HepG2 (cell line): ENCODE measurements around the gene RNF38. TPM values are rescaled to one million over a fixed set of nuclear protein-coding genes. Genes with fewer than 3 reads are reported as not detected.

ENCODE experiments used
- ATAC-seq: fragments of 200-7000 bp; cut with Tn5 transposase; 3 replicates; pipeline ENCODE4 v1.9.1; 2020; ENCODE audit warnings: mild to moderate bottlenecking, moderate library complexity
- BruUV-seq: library from RNA; stranded (reverse); fragments of 400-500 nt; replicated peaks from 2 replicates; lab custom pipeline; 2021; lab: Mats Ljungman, UMichigan
- CTCF ChIA-PET: fragments of 300-600 bp; formaldehyde crosslinking; extraction: SDS; loops from one replicate; lab custom pipeline; 2021; ENCODE audit warnings: low total read pairs, inconsistent platforms, low intra/inter-chr PET ratio; lab: Yijun Ruan, JAX
- POLR2A ChIA-PET: fragments of 350-600 bp; sonication (Branson Sonifier 250); formaldehyde crosslinking; loops from one replicate; lab custom pipeline; 2020; ENCODE audit warnings: antibody characterized with exemption, inconsistent platforms; lab: Yijun Ruan, JAX
- DNase-seq: peaks from one replicate; pipeline ENCODE4 v3.0.0-alpha.2; 2015; ENCODE audit warnings: low spot score
- FAIRE-seq: peaks from 3 replicates; lab custom pipeline; 2011; peaks lifted over from hg19 to GRCh38; lab: Jason Lieb, UNC
- H2AFZ ChIP-seq: one replicate; pipeline ENCODE4 v1.6.1; 2011; ENCODE audit warnings: low read length, inconsistent platforms
- H3K27ac ChIP-seq: fragments of 300-600 bp; 3 replicates; pipeline ENCODE4 v1.8.0; 2011; ENCODE audit warnings: mixed run types, mild to moderate bottlenecking, mixed read lengths, low read length, inconsistent platforms; ENCODE audit not compliant: insufficient read depth; ENCODE audit errors: extremely low read length
- H3K27me3 ChIP-seq, 2 experiments: fragments of 200-600 bp in 1 of 2; 2 replicates in 1 of 2; 3 replicates in 1 of 2; pipeline versions ENCODE4 v1.6.0 to v1.8.0; 2011; ENCODE audit warnings: low read length in 2 of 2, mild to moderate bottlenecking in 2 of 2, moderate library complexity in 2 of 2, inconsistent platforms in 1 of 2; ENCODE audit not compliant: insufficient read depth in 2 of 2, control insufficient read depth in 1 of 2
- H3K36me3 ChIP-seq, 2 experiments: fragments of 200-600 bp in 1 of 2; replicated peaks in 1 of 2; 2 replicates in 1 of 2; 3 replicates in 1 of 2; pipeline versions ENCODE4 v1.5.1 to v1.8.0; 2011; ENCODE audit warnings: low read length in 2 of 2, inconsistent platforms in 1 of 2; ENCODE audit not compliant: insufficient read depth in 2 of 2, control insufficient read depth in 1 of 2
- H3K4me1 ChIP-seq: 2 replicates; pipeline ENCODE4 v1.5.1; 2012; ENCODE audit warnings: low read length, inconsistent platforms; ENCODE audit not compliant: insufficient read depth
- H3K4me2 ChIP-seq: 2 replicates; pipeline ENCODE4 v1.6.0; 2011; ENCODE audit warnings: low read depth, low read length, inconsistent platforms
- H3K4me3 ChIP-seq, 3 experiments: fragments of 200-600 bp in 1 of 3; sonication (generic), shearing (Covaris generic) in 1 of 3; replicated peaks in 1 of 3; 2 replicates each; pipeline ENCODE4 v1.5.1; 2011 to 2016; ENCODE audit warnings: low read length in 3 of 3, inconsistent platforms in 2 of 3, low read depth in 2 of 3, mild to moderate bottlenecking in 2 of 3, control low read depth in 1 of 3, mixed read lengths in 1 of 3; ENCODE audit not compliant: insufficient read depth in 1 of 3
- H3K79me2 ChIP-seq: one replicate; pipeline ENCODE4 v1.6.1; 2011; ENCODE audit warnings: low read length, inconsistent platforms; ENCODE audit not compliant: insufficient read depth
- H3K9ac ChIP-seq: 2 replicates; pipeline ENCODE4 v1.6.0; 2011; ENCODE audit warnings: mild to moderate bottlenecking, low read depth, low read length, inconsistent platforms; ENCODE audit not compliant: insufficient read depth
- H3K9me3 ChIP-seq: 2 replicates; pipeline ENCODE4 v1.5.1; 2012; ENCODE audit warnings: mild to moderate bottlenecking, low read length
- H4K20me1 ChIP-seq: 2 replicates; pipeline ENCODE4 v1.6.0; 2011; ENCODE audit warnings: inconsistent platforms, mild to moderate bottlenecking, low read length, moderate library complexity; ENCODE audit not compliant: insufficient read depth
- ATF6 ChIP-seq: sonication (generic); formaldehyde crosslinking; conservative IDR thresholded peaks from 2 replicates; pipeline ENCODE4 v1.4.0; 2020; ENCODE audit warnings: missing genetic modification reagents
- ATRX ChIP-seq: sonication (generic); formaldehyde crosslinking; IDR thresholded peaks from 2 replicates; pipeline ENCODE4 v1.4.0; 2020; ENCODE audit warnings: missing genetic modification reagents, borderline replicate concordance
- FIP1L1 ChIP-seq: fragments of 200-400 bp; formaldehyde crosslinking; IDR thresholded peaks from 2 replicates; pipeline ENCODE4 v1.6.1; 2018; ENCODE audit warnings: low read depth, mild to moderate bottlenecking, low read length, moderate library complexity, borderline replicate concordance; ENCODE audit not compliant: insufficient read depth
- GFI1 ChIP-seq: sonication (generic); formaldehyde crosslinking; IDR thresholded peaks from 2 replicates; pipeline ENCODE4 v1.5.0; 2020; ENCODE audit warnings: missing genetic modification reagents, mild to moderate bottlenecking, borderline replicate concordance
- HDAC2 ChIP-seq: sonication (generic); formaldehyde crosslinking; IDR thresholded peaks from 2 replicates; pipeline ENCODE4 v1.4.0; 2020; ENCODE audit warnings: missing genetic modification reagents
- PAWR ChIP-seq: sonication (generic); formaldehyde crosslinking; IDR thresholded peaks from 2 replicates; pipeline ENCODE4 v1.4.0; 2020; ENCODE audit warnings: missing genetic modification reagents, mild to moderate bottlenecking, borderline replicate concordance
- SOX13 ChIP-seq, 3 experiments: fragments of 450-650 bp in 1 of 3; sonication (generic) in 1 of 3; formaldehyde crosslinking in 1 of 3; IDR thresholded peaks in 2 of 3; conservative IDR thresholded peaks in 1 of 3; 2 replicates each; pipeline versions ENCODE4 v1.5.0 to v1.6.1; 2016 to 2020; ENCODE audit warnings: antibody characterized with exemption in 1 of 3, mild to moderate bottlenecking in 1 of 3, missing compliant biosample characterization in 1 of 3, missing genetic modification reagents in 1 of 3, moderate library complexity in 1 of 3
- STAT5B ChIP-seq: sonication (generic); formaldehyde crosslinking; IDR thresholded peaks from 2 replicates; pipeline ENCODE4 v1.4.0; 2020; ENCODE audit warnings: missing genetic modification reagents
- ZFP36L2 ChIP-seq: sonication (generic); formaldehyde crosslinking; IDR thresholded peaks from 2 replicates; pipeline ENCODE4 v1.4.0; 2020; ENCODE audit warnings: missing genetic modification reagents
- ZNF768 ChIP-seq: sonication (generic); formaldehyde crosslinking; IDR thresholded peaks from 2 replicates; pipeline ENCODE4 v1.4.0; 2020; ENCODE audit warnings: missing genetic modification reagents
- WGBS: methylation state at CpG from one replicate; pipeline ENCODE4 v1.1.6; 2017; ENCODE audit warnings: low lambda C conversion rate; 5-methylcytosine and 5-hydroxymethylcytosine counted together
- in situ Hi-C: cut with HindIII; loops from 2 replicates; pipeline ENCODE4 v1.10.0; 2017; ENCODE audit warnings: low pct_unique_long_range_greater_than_20kb; ENCODE audit not compliant: extremely low pct_ligation_motif_present
- intact Hi-C: fragments of 100-400 bp; cut with micrococcal nuclease; formaldehyde crosslinking; loops from one replicate; pipeline ENCODE4 v1.10.0; 2022; ENCODE audit not compliant: unreplicated experiment
- polyA plus RNA-seq, 8 experiments: library from polyadenylated mRNA; depleted of rRNA in 3 of 8; stranded (reverse) in 7 of 8; unstranded in 1 of 8; fragments of >200 nt; fragmentation: Illumina TruSeq in 4 of 8; extraction: Trizol in 4 of 8; gene quantifications; 2 replicates each; pipeline versions ENCODE4 v1.2.1 to v1.2.3, GENCODE V29; 2011 to 2016; ENCODE audit warnings: low read depth in 4 of 8, missing spikeins in 1 of 8, mixed read lengths in 1 of 8; ENCODE audit not compliant: insufficient read depth in 1 of 8
- total RNA-seq, 5 experiments: library from RNA; depleted of rRNA; stranded (reverse); fragments of >200 nt; fragmentation: Illumina TruSeq; extraction: Trizol; gene quantifications; 2 replicates each; pipeline ENCODE4 v1.2.3, GENCODE V29; 2016; ENCODE audit warnings: low read depth in 1 of 5

The RNF38 gene
- total and polyA plus RNA-seq, 2 of the 13 experiments (the other 11 are each of a cell fraction or from before 2014, with no cell fraction given), result 9.1 to 32.1 TPM

DNA sequence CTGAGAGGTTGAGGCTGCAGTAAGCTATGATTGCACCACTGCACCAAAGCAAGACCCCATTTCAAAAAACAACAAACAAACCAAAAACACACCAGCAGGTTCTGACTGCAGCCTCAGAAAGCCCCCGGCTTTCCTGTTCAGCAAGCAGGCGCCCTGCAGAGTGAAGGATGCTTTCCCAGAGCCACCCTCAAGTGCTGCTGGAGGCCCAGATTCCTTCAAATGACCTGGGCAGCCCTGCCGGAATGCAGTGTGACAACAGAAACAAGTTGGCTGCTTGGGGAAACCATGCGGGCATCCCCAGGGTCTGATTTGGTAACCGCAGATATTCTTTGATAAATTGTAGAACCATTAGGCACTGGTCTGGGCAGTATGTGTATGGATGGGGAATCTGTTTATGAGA is 106.2 kb downstream of the RNF38 start:
- Histone ChIP-seq H3K4me3 (no peak overlapping the region), H3K36me3 (no peaks in the 10 kb centered on the region), H3K4me1 (peaks cover 14% of the 10 kb centered on the region), H3K79me2 (no peaks in the 10 kb centered on the region), H4K20me1 (no peaks in the 10 kb centered on the region), H3K4me2 (no peak overlapping the region), H3K27me3 (no peaks in the 10 kb centered on the region), H3K9me3 (no peaks in the 10 kb centered on the region), H2AFZ (no peak overlapping the region), H3K27ac (no peak overlapping the region), H3K9ac (no peak overlapping the region)
- in situ Hi-C loops, result no loop called here
- ChIA-PET CTCF (no interaction called here), POLR2A (interaction anchor here (1.8 kb wide), 1 partner anchor 36 kb away, joined by 4 read pairs; the partner anchor contains the start of gene GNE)
- intact Hi-C loops, result no loop called here
- ATAC-seq (no peak), FAIRE-seq (no peak), DNase-seq (no peak)
- 55% methylated on average over 5 of the region's 5 CpGs for WGBS
- TF ChIP-seq ZFP36L2 (CRISPR knock-in tag), result no peak
- no peak for TF ChIP-seq HDAC2 (CRISPR knock-in tag)
- no peak for TF ChIP-seq ATRX
- TF ChIP-seq ATF6 (CRISPR knock-in tag), result no peak
- BruUV-seq, result no TSS peak

DNA sequence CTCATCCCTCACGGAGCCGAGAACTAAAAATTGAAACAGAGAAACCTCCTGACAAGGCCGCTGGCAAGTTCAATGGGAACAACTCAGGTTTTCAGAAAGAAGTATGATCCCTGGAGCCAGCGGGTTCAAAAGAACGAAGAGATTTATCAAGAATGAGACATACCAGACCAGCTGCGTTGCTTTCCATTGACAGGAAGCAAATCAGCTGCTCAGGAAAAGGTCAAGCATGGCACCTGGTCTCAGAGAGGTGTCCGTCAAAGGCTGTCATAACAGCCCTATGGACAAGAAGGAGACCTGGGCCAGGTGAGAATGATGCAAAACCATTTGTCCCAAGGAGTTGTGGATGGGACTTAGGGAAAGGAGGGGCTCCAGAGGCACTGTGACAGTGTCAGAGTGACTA is 106.9 kb downstream of the RNF38 start:
- H4K20me1 ChIP-seq, result no peaks in the 10 kb centered on the region
- H3K4me2 ChIP-seq, result no peak overlapping the region
- H3K4me1 ChIP-seq, result peaks cover 21% of the 10 kb centered on the region
- CTCF ChIA-PET, result no interaction called here
- WGBS, result 85% methylated on average over 7 of the region's 7 CpGs
- H3K36me3 ChIP-seq, result no peaks in the 10 kb centered on the region
- H3K27me3 ChIP-seq, result no peaks in the 10 kb centered on the region
- no peaks in the 10 kb centered on the region for H3K79me2 ChIP-seq
- POLR2A ChIA-PET, result no interaction called here
- H3K9ac ChIP-seq, result no peak overlapping the region
- H3K27ac ChIP-seq, result no peak overlapping the region
- H3K9me3 ChIP-seq, result no peaks in the 10 kb centered on the region
- no peak for FAIRE-seq
- in situ Hi-C loops (no loop called here), intact Hi-C loops (no loop called here)
- BruUV-seq, result no TSS peak
- DNase-seq, result no peak
- H2AFZ ChIP-seq, result no peak overlapping the region
- TF ChIP-seq GFI1 (CRISPR knock-in tag) (no peak), FIP1L1 (no peak), PAWR (CRISPR knock-in tag) (no peak), ZNF768 (CRISPR knock-in tag) (no peak), STAT5B (CRISPR knock-in tag) (no peak), SOX13 (IDR thresholded peaks at IDR 0.05) (no peak), SOX13 (CRISPR knock-in tag; conservative IDR thresholded peaks at IDR 0.05 in 1 of 2, IDR thresholded peaks at IDR 0.05 in 1 of 2) (no peak)
- ATAC-seq, result no peak
- no peak overlapping the region for H3K4me3 ChIP-seq
